Measurements from ENCODE around the gene UPK2.

Gene UPK2

DNA sequence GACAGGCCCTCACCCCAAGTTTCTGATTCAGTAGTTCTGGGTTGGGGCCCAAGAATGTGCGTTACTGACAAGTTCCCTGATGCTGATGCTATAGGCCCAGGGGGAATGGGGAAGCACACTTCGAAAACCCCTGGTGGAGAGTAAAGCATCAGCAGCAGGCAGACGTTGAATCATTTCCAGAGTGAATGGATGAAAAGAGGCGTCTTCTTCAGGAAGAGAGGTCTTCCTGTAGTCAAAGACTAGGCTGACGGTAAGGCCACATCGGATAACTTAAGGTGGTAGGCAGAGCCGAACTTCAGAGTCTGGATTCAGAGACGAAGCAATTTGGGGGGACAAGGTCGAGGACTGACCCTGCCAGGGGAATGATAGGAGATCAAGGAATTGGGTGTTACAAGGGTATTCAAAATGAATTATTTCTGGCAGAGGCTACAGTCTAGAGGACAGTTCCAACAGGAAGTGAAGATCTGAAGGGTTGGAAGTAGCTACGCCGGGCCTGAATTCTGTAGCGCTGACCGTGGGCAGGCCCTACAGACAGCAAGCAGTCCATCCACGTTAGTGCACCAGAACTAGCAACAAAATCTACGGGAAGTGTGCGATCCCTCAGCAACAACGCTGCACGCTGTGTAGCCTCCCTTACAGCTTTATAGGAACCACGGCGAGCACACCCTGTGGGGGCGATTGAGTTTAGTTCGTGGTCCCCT, 41.0 kb downstream of the UPK2 start:
- DNase-seq = peak; percentile 69

DNA sequence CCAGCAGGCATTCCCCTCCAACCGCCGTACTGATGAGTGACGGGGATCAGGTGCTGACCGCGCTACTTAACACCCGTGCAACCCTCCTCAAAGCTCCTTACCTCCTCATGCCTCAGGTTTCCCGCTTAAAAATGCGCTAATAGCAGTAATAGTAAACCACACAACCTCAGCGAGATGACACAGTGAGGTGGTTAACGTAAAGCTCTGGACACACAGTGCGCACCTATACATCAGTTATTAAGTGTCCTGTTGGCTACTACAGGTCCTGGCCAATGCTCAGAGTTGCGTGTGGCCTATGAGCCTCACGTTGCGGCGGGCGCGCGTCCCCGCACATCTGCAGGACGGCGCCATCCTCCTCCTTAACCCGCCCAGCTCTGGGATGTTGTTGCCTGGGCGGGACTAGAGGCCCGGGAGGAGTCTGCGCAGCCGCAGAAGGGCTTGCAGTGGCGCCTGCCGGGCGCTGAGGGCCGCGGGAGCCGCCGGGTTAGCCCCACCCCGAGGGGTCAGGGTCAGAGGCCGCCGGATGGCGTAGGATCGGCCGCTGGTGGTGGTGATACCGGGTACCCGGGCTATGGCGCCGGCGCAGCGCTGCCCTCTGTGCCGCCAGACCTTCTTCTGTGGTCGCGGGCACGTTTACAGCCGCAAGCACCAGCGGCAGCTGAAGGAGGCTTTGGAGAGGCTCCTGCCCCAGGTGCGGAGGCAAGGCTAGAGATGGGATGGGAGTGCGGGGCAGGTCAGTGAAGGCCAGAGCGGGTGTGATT, 41.7 kb downstream of the UPK2 start, which contains the start of gene CENATAC:
CENATAC (plus strand) TSS at position 512 of the 761 bp plus-strand sequence; CDS start at position 572, 60 bp downstream.
- peak; percentile 97 for DNase-seq

GRCh38 chr11:118998388-118998717, 42.3 kb downstream of the UPK2 start:
- no peak for DNase-seq

GRCh38 chr11:118998822-118999221, 42.7 kb downstream of the UPK2 start:
- no peak for DNase-seq

DNA sequence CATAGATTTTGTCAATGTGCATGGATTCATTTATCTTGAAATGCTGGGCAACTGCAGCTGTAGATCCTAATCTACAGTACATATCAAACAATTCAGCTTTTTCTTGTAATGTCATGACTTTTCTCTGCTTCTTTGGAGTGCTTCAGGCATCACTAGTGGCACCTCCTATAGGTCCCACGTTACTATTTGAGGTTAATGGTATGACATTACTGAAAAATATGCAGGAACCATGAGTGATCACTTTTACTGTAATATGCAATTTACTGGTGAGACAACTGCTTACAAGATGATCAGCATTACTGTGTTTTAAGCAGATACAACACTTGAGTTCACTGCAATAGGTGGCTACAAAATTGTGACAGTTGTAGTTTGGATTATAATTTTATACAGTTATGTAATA, 44.8 kb downstream of the UPK2 start:
- DNase-seq = no peak

GRCh38 chr11:119006656-119007055, 50.6 kb downstream of the UPK2 start:
- DNase-seq = no peak

Data from activated CD4-positive, alpha-beta T cell treated with anti-CD3 and anti-CD28 coated beads for 48 hours (primary cell).